ENCODE results near the gene KANSL1. TPM values are rescaled to one million over a fixed set of nuclear protein-coding genes. Genes with fewer than 3 reads are reported as not detected.
"Not testable (repeated sequence)": the region's sequence is repeated elsewhere in the genome, so short reads cannot be mapped to it uniquely, and the experiment has no call there.

The KANSL1 gene
- total RNA-seq, 1 donor from 2014 or later: 99.8 TPM

DNA sequence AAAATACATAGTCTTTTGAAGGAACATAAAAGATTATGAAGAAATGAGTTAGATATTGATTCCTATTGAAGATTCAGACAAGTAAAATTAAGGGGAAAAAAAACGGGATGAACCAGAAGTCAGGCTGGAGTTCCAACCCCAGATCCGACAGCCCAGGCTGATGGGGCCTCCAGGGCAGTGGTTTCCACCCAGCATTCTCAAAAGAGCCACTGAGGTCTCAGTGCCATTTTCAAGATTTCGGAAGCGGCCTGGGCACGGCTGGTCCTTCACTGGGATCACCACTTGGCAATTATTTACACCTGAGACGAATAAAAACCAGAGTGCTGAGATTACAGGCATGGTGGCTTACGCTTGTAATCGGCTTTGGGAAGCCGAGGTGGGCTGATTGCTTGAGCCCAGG lies 184.6 kb downstream of the KANSL1 start:
- Mint-ChIP-seq H3K4me1 (ENCODE audit: low read depth, unreplicated experiment) (peaks cover 15% of the 10 kb centered on the region), H3K27me3 (ENCODE audit: low read depth, unreplicated experiment) (peaks cover under 1% of the 10 kb centered on the region), H3K4me3 (ENCODE audit: unreplicated experiment) (no peak overlapping the region), H3K9me3 (ENCODE audit: unreplicated experiment) (no peaks in the 10 kb centered on the region), H3K36me3 (ENCODE audit: low read depth, unreplicated experiment) (no peaks in the 10 kb centered on the region), H3K27ac (ENCODE audit: unreplicated experiment) (no peak overlapping the region)
- H2AFZ ChIP-seq (ENCODE audit: low read depth, low read length): no peak overlapping the region
- FAIRE-seq: no peak
- no peaks in the 10 kb centered on the region for H3K9me3 ChIP-seq (ENCODE audit: insufficient read depth, low read depth, low read length)
- TF ChIP-seq, protein P1, sequence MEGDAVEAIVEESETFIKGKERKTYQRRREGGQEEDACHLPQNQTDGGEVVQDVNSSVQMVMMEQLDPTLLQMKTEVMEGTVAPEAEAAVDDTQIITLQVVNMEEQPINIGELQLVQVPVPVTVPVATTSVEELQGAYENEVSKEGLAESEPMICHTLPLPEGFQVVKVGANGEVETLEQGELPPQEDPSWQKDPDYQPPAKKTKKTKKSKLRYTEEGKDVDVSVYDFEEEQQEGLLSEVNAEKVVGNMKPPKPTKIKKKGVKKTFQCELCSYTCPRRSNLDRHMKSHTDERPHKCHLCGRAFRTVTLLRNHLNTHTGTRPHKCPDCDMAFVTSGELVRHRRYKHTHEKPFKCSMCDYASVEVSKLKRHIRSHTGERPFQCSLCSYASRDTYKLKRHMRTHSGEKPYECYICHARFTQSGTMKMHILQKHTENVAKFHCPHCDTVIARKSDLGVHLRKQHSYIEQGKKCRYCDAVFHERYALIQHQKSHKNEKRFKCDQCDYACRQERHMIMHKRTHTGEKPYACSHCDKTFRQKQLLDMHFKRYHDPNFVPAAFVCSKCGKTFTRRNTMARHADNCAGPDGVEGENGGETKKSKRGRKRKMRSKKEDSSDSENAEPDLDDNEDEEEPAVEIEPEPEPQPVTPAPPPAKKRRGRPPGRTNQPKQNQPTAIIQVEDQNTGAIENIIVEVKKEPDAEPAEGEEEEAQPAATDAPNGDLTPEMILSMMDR (IDR thresholded peaks at IDR 0.05; ENCODE audit: insufficient read depth, low read depth, low read length): no peak
- no peak for TF ChIP-seq EZH2 (IDR thresholded peaks at IDR 0.05; ENCODE audit: insufficient read depth, low read length)
- peaks cover 2% of the 10 kb centered on the region for H3K27me3 ChIP-seq (ENCODE audit: insufficient read depth, low read length)
- no peak for DNase-seq (ENCODE audit: low read depth)
- H3K27ac ChIP-seq (ENCODE audit: low read depth, low read length): no peak overlapping the region
- H3K36me3 ChIP-seq (ENCODE audit: insufficient read depth, low read length): no peaks in the 10 kb centered on the region
- no peak overlapping the region for H3K4me3 ChIP-seq (ENCODE audit: insufficient read depth, low read depth, low read length)
- no peaks in the 10 kb centered on the region for H3K79me2 ChIP-seq (ENCODE audit: insufficient read depth, low read length)
- H3K4me2 ChIP-seq (ENCODE audit: low read length): no peak overlapping the region
- H3K9ac ChIP-seq (ENCODE audit: low read length): no peak overlapping the region
- H3K4me1 ChIP-seq (ENCODE audit: insufficient read depth, low read length): peaks cover 9% of the 10 kb centered on the region
- H4K20me1 ChIP-seq (ENCODE audit: insufficient read depth, low read length): no peaks in the 10 kb centered on the region

DNA sequence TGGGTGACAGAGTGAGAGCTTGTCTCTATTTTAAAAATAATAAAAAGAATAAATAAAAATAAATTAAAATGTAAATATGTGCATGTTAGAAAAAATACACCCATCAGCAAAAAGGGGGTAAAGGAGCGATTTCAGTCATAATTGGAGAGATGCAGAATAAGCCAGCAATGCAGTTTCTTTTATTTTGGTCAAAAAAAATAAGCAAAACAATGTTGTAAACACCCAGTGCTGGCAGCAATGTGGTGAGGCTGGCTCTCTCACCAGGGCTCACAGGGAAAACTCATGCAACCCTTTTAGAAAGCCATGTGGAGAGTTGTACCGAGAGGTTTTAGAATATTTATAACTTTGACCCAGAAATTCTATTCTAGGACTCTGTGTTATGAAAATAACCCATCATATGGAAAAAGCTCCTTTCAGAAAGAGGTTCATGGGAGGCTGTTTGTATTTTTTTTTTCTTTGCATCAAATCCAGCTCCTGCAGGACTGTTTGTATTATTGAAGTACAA lies 185.7 kb downstream of the KANSL1 start:
- Mint-ChIP-seq H3K4me1 (ENCODE audit: low read depth, unreplicated experiment) (peaks cover 18% of the 10 kb centered on the region), H3K4me3 (ENCODE audit: unreplicated experiment) (no peak overlapping the region), H3K9me3 (ENCODE audit: unreplicated experiment) (no peaks in the 10 kb centered on the region), H3K27ac (ENCODE audit: unreplicated experiment) (no peak overlapping the region), H3K36me3 (ENCODE audit: low read depth, unreplicated experiment) (no peaks in the 10 kb centered on the region), H3K27me3 (ENCODE audit: low read depth, unreplicated experiment) (no peaks in the 10 kb centered on the region)
- Histone ChIP-seq H3K79me2 (ENCODE audit: insufficient read depth, low read length) (no peaks in the 10 kb centered on the region), H3K4me2 (ENCODE audit: low read length) (no peak overlapping the region), H3K9ac (ENCODE audit: low read length) (no peak overlapping the region), H3K4me3 (ENCODE audit: insufficient read depth, low read depth, low read length) (no peak overlapping the region), H3K27ac (ENCODE audit: low read depth, low read length) (no peak overlapping the region), H3K36me3 (ENCODE audit: insufficient read depth, low read length) (no peaks in the 10 kb centered on the region), H4K20me1 (ENCODE audit: insufficient read depth, low read length) (no peaks in the 10 kb centered on the region), H2AFZ (ENCODE audit: low read depth, low read length) (no peak overlapping the region), H3K9me3 (ENCODE audit: insufficient read depth, low read depth, low read length) (no peaks in the 10 kb centered on the region), H3K4me1 (ENCODE audit: insufficient read depth, low read length) (peaks cover 9% of the 10 kb centered on the region), H3K27me3 (ENCODE audit: insufficient read depth, low read length) (peaks cover 2% of the 10 kb centered on the region)
- no peak for DNase-seq (ENCODE audit: low read depth)
- no peak for FAIRE-seq
- TF ChIP-seq EZH2 (IDR thresholded peaks at IDR 0.05; ENCODE audit: insufficient read depth, low read length): no peak
- TF ChIP-seq, protein P1 (IDR thresholded peaks at IDR 0.05; ENCODE audit: insufficient read depth, low read depth, low read length): no peak

DNA sequence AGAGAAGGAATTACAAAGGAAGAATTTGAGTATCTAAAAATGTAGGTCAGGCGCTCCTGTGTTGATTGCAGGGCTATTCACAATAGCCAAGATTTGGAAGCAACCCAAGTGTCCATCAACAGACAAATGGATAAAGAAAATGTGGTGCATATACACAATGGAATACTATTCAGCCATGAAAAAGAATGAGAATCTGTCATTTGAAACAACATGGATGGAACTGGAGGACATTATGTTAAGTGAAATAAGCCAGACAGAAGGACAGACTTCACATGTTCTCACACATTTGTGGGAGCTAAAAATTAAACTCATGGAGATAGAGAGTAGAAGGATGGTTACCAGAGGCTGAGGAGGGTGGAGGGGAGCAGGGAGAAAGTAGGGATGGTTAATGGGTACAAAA lies 187.1 kb downstream of the KANSL1 start:
- not testable (repeated sequence) for H3K36me3 ChIP-seq (ENCODE audit: insufficient read depth, low read length); H3K9me3 Mint-ChIP-seq (ENCODE audit: unreplicated experiment); FAIRE-seq; H3K4me3 ChIP-seq (ENCODE audit: insufficient read depth, low read depth, low read length); H3K27ac Mint-ChIP-seq (ENCODE audit: unreplicated experiment); H3K9ac ChIP-seq (ENCODE audit: low read length); H3K79me2 ChIP-seq (ENCODE audit: insufficient read depth, low read length); H3K27ac ChIP-seq (ENCODE audit: low read depth, low read length); H3K4me2 ChIP-seq (ENCODE audit: low read length); H2AFZ ChIP-seq (ENCODE audit: low read depth, low read length); H3K36me3 Mint-ChIP-seq (ENCODE audit: low read depth, unreplicated experiment); H3K27me3 Mint-ChIP-seq (ENCODE audit: low read depth, unreplicated experiment); H3K4me1 ChIP-seq (ENCODE audit: insufficient read depth, low read length); H3K27me3 ChIP-seq (ENCODE audit: insufficient read depth, low read length); H3K9me3 ChIP-seq (ENCODE audit: insufficient read depth, low read depth, low read length); H4K20me1 ChIP-seq (ENCODE audit: insufficient read depth, low read length); DNase-seq (ENCODE audit: low read depth)
- peak overlapping the region; percentile 40 for H3K4me3 Mint-ChIP-seq (ENCODE audit: unreplicated experiment)
- peaks cover 18% of the 10 kb centered on the region for H3K4me1 Mint-ChIP-seq (ENCODE audit: low read depth, unreplicated experiment)
